LNCaP clone FGC (cell line): Measurements from ENCODE around the gene TMEM63A.

Experiments
- DNase-seq: peaks from one replicate; pipeline ENCODE4 v3.0.0-alpha.2; 2011; ENCODE audit warnings: low read depth
- H3K4me3 ChIP-seq: 2 replicates; pipeline ENCODE4 v1.5.1; 2011; ENCODE audit warnings: mild to moderate bottlenecking, low read depth, low read length, control low read depth
- CTCF ChIP-seq: IDR thresholded peaks from 2 replicates; pipeline ENCODE4 v1.5.1; 2012; ENCODE audit warnings: mild to moderate bottlenecking; ENCODE audit not compliant: control insufficient read depth, insufficient read depth; ENCODE audit errors: extremely low read depth

The TMEM63A gene

GRCh38 chr1:225878282-225878681, 3.9 kb downstream of the TMEM63A start:
- TF ChIP-seq CTCF: no peak
- no peak overlapping the region for H3K4me3 ChIP-seq
- no peak for DNase-seq

- peak; percentile 49 for DNase-seq
- peak; percentile 39 for TF ChIP-seq CTCF
- H3K4me3 ChIP-seq: no peak overlapping the region
These were observed 4.6 kb downstream of the TMEM63A start for GRCh38 chr1:225877580-225877979.

GRCh38 chr1:225876900-225877510, 5.2 kb downstream of the TMEM63A start:
- no peak overlapping the region for H3K4me3 ChIP-seq
- DNase-seq: no peak
- no peak for TF ChIP-seq CTCF

GRCh38 chr1:225875044-225875815, 7.0 kb downstream of the TMEM63A start:
- no peak overlapping the region for H3K4me3 ChIP-seq
- peak; percentile 90 for DNase-seq
- no peak for TF ChIP-seq CTCF

- TF ChIP-seq CTCF: no peak
- no peak overlapping the region for H3K4me3 ChIP-seq
- no peak for DNase-seq
These were observed 7.7 kb downstream of the TMEM63A start for GRCh38 chr1:225874431-225874830.

GRCh38 chr1:225873281-225873850, 8.8 kb downstream of the TMEM63A start:
- no peak for DNase-seq
- no peak overlapping the region for H3K4me3 ChIP-seq
- no peak for TF ChIP-seq CTCF

- no peak for DNase-seq
- no peak for TF ChIP-seq CTCF
- H3K4me3 ChIP-seq: no peak overlapping the region
These were observed 10.1 kb downstream of the TMEM63A start for GRCh38 chr1:225872075-225872430.
